22Rv1 (cell line): ENCODE results near the gene SAP30L.

Experiments used
- CTCF ChIP-seq: fragments of 450-650 bp; IDR thresholded peaks from 2 replicates; pipeline ENCODE4 v1.5.1; 2017; ENCODE audit warnings: mild to moderate bottlenecking
- ZFX ChIP-seq: fragments of 450-650 bp; IDR thresholded peaks from 2 replicates; pipeline ENCODE4 v1.6.1; 2017; ENCODE audit warnings: antibody characterized with exemption, borderline replicate concordance

GRCh38 chr5:154484393-154485095, 38.7 kb downstream of the SAP30L start:
- no peak for TF ChIP-seq CTCF
- TF ChIP-seq ZFX, result no peak
